Measurements from ENCODE around the gene AGBL1. TPM values are rescaled to one million over a fixed set of nuclear protein-coding genes. Genes with fewer than 3 reads are reported as not detected.
A peak's percentile ranks its signal among the peaks of the same experiment; 100 is the strongest.

AGBL1 gene
- total and polyA plus RNA-seq, 8 donors, result under 0.01 to 0.18 TPM; not detected in 6

GRCh38 chr15:86590461-86590860 lies 510.8 kb downstream of the AGBL1 start:
- intact Hi-C loops (cut with DNase I; ENCODE audit: low total_unique reads), result no loop called here

DNA sequence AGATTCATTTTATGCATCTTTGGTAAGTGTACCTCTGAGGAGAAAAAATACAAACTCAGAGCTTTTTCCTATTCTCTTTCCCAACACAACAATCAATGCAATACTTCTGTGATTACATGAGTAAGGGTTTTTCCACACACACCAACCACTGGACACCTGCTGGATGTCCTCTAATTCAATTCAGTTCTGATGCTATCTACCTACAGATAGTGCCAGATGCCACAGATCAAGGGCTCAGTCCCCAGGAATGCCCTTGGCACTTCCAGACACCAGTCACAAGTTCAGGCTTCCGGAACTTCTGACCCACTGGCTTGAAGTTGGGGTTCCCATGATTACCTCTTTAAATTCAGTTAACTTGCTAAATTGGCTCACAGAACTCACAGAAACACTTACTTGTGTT lies 511.5 kb downstream of the AGBL1 start:
- Histone ChIP-seq H3K9me3 (peaks cover 0 to 6% (median 0%) of the 10 kb centered on the region in 4 donors), H3K36me3 (no peaks in the 10 kb centered on the region), H3K27me3 (no peaks in the 10 kb centered on the region), H3K27ac (no peak overlapping the region), H3K4me1 (peaks cover 0 to 6% (median 0%) of the 10 kb centered on the region in 4 donors), H3K4me3 (no peak overlapping the region)
- 90 to 100% (median 92%) methylated on average over 1 of the region's 1 CpG for WGBS, 5 donors
- no peak for TF ChIP-seq EP300 (IDR thresholded peaks at IDR 0.05)
- no peak for TF ChIP-seq CTCF (IDR thresholded peaks at IDR 0.05)
- no peak for TF ChIP-seq POLR2A (IDR thresholded peaks at IDR 0.05)
- no peak for TF ChIP-seq POLR2AphosphoS5 (IDR thresholded peaks at IDR 0.05)
- intact Hi-C loops (cut with DNase I; ENCODE audit: low total_unique reads), result no loop called here
- no peak for DNase-seq

More at GRCh38 chr15:86590461-86590860, 510.8 kb downstream of the AGBL1 start:
- no peak for TF ChIP-seq CTCF (IDR thresholded peaks at IDR 0.05)
- no peak for TF ChIP-seq POLR2A (IDR thresholded peaks at IDR 0.05)
- no peak for TF ChIP-seq POLR2AphosphoS5 (IDR thresholded peaks at IDR 0.05)
- no peak for TF ChIP-seq EP300 (IDR thresholded peaks at IDR 0.05)
- Histone ChIP-seq H3K27me3 (no peaks in the 10 kb centered on the region), H3K27ac (no peak overlapping the region), H3K9me3 (no peaks in the 10 kb centered on the region), H3K4me1 (peaks cover 0 to 6% (median 0%) of the 10 kb centered on the region in 4 donors), H3K4me3 (no peak overlapping the region), H3K36me3 (no peaks in the 10 kb centered on the region)
- WGBS, 5 donors, result 57 to 88% (median 83%) methylated on average over 1 of the region's 1 CpG
- no peak for DNase-seq

GRCh38 chr15:86591994-86592735 lies 512.5 kb downstream of the AGBL1 start:
- 55 to 68% (median 63%) methylated on average over 9 of the region's 9 CpGs for WGBS, 5 donors
- intact Hi-C loops (cut with DNase I; ENCODE audit: low total_unique reads), result no loop called here
- Histone ChIP-seq H3K36me3 (no peaks in the 10 kb centered on the region), H3K4me3 (no peak overlapping the region), H3K4me1 (peaks cover 0 to 6% (median 0%) of the 10 kb centered on the region in 4 donors), H3K27me3 (no peaks in the 10 kb centered on the region), H3K9me3 (peaks cover 0 to 7% (median 0%) of the 10 kb centered on the region in 4 donors), H3K27ac (no peak overlapping the region)
- no peak for TF ChIP-seq POLR2AphosphoS5 (IDR thresholded peaks at IDR 0.05)
- no peak for TF ChIP-seq CTCF (IDR thresholded peaks at IDR 0.05)
- TF ChIP-seq EP300 (IDR thresholded peaks at IDR 0.05), result no peak
- no peak for TF ChIP-seq POLR2A (IDR thresholded peaks at IDR 0.05)
- peak in 1 of 2 donors; percentile 66 for DNase-seq

- DNase-seq, result no peak
- intact Hi-C loops (cut with DNase I; ENCODE audit: low total_unique reads), result no loop called here
- H3K4me3 ChIP-seq, result no peak overlapping the region
- TF ChIP-seq EP300 (IDR thresholded peaks at IDR 0.05), result no peak
- H3K27me3 ChIP-seq, result no peaks in the 10 kb centered on the region
- peaks cover 0 to 7% (median 0%) of the 10 kb centered on the region in 4 donors for H3K9me3 ChIP-seq
- peaks cover 0 to 6% (median 0%) of the 10 kb centered on the region in 4 donors for H3K4me1 ChIP-seq
- no peaks in the 10 kb centered on the region for H3K36me3 ChIP-seq
- 43 to 94% (median 58%) methylated on average over 1 of the region's 1 CpG for WGBS, 5 donors
- H3K27ac ChIP-seq, result no peak overlapping the region
Observed at GRCh38 chr15:86595741-86596140, 516.1 kb downstream of the AGBL1 start.

DNA sequence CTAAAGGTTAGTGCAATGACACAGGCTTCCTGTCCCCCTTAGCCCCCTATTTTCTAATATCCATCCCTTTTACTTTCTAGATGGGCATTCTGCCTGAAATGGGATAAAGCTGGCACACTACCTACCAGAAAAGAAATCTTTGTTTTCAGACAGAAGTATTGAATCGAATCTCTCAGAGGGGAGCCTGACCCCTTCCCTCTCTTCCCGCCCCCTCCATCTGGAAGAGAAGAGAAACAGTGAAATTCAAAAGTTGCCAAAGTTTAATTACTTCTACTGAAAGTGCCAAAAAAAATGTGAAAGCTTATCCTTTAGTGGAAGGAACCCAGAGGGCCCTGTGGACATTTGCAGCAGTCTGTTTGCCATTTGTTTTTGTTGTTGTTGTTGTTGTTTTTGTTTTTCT lies 523.8 kb downstream of the AGBL1 start:
- Histone ChIP-seq H3K27ac (no peak overlapping the region), H3K4me3 (no peak overlapping the region), H3K4me1 (no peaks in the 10 kb centered on the region), H3K36me3 (no peaks in the 10 kb centered on the region), H3K9me3 (no peaks in the 10 kb centered on the region), H3K27me3 (no peaks in the 10 kb centered on the region)
- no peak for DNase-seq
- TF ChIP-seq CTCF (IDR thresholded peaks at IDR 0.05), result no peak
- no peak for TF ChIP-seq EP300 (IDR thresholded peaks at IDR 0.05)
- TF ChIP-seq POLR2A (IDR thresholded peaks at IDR 0.05), result no peak
- no peak for TF ChIP-seq POLR2AphosphoS5 (IDR thresholded peaks at IDR 0.05)
- intact Hi-C loops (cut with DNase I; ENCODE audit: low total_unique reads), result no loop called here
- WGBS, 5 donors, result 52 to 71% (median 64%) methylated on average over 2 of the region's 2 CpGs
